Measurements from ENCODE around the gene OAS2.

Gene OAS2

DNA sequence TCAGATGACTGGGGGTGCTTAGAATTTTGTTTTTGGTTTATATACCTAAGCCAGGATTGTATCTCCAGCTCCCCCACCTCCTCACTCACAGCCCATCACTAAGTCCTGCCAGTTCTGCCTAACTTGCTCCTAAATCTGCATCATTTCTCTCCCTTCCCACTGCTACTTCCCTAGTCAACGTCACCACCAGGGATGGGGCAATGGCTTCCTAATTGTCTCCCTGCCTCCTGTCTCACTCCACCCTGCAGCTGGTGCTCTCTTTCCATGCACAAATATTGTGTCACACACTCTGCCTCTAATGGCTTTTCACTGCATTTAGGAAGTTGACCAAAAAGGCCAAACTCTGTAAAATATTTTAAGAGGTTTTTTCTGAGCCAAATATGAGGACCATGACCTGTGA, 11.5 kb downstream of the OAS2 start:
- TF ChIP-seq, protein P1, sequence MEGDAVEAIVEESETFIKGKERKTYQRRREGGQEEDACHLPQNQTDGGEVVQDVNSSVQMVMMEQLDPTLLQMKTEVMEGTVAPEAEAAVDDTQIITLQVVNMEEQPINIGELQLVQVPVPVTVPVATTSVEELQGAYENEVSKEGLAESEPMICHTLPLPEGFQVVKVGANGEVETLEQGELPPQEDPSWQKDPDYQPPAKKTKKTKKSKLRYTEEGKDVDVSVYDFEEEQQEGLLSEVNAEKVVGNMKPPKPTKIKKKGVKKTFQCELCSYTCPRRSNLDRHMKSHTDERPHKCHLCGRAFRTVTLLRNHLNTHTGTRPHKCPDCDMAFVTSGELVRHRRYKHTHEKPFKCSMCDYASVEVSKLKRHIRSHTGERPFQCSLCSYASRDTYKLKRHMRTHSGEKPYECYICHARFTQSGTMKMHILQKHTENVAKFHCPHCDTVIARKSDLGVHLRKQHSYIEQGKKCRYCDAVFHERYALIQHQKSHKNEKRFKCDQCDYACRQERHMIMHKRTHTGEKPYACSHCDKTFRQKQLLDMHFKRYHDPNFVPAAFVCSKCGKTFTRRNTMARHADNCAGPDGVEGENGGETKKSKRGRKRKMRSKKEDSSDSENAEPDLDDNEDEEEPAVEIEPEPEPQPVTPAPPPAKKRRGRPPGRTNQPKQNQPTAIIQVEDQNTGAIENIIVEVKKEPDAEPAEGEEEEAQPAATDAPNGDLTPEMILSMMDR (IDR thresholded peaks at IDR 0.05; ENCODE audit: insufficient read depth, low read depth, low read length, missing control alignments), result no peak
- DNase-seq (ENCODE audit: low read depth), result no peak
- no peak overlapping the region for H3K4me3 ChIP-seq (ENCODE audit: low read length)

DNA sequence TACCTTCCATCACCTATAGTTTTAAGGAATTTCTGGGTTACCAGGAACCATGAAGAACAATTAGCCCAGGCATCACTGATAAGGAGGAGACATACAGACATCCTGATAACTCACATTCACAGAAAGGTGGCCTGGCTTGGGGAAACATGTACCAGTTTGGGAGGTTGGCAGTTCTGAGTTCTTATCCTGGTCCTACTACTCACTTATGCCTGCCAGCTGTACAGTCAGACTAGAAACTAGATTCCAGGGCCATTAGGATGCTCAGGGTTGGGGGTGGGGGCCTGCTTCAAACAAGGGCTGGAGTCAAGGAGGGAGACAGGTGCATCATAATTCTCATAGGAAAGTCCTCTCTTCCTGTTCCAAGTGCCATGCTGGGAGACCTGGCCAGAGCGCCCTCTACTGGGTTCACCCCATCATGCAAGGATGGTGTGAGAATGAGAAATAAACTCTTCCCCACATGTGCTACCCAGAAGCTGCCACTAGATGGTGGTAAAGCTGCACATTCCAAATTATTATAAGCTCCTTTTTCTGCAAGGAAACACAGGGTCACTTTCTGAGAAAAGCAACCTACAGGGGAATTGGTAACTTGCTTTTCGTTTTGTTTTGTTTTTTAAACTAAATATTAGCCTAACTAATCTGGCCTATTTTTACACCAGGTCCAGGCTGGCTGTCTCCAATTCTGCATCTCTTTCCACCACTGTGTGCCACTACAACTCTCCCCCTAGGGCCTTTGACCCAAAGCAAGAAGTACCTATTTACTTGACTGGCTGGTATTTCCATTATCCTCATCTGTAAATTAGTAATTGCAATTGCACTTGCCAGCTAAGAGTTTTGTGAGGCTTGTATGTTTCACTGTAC, 14.5 kb downstream of the OAS2 start:
- DNase-seq (ENCODE audit: low read depth), result peak; percentile 69
- no peak overlapping the region for H3K4me3 ChIP-seq (ENCODE audit: low read length)
- TF ChIP-seq, protein P1 (IDR thresholded peaks at IDR 0.05; ENCODE audit: insufficient read depth, low read depth, low read length, missing control alignments), result peak; percentile 95

DNA sequence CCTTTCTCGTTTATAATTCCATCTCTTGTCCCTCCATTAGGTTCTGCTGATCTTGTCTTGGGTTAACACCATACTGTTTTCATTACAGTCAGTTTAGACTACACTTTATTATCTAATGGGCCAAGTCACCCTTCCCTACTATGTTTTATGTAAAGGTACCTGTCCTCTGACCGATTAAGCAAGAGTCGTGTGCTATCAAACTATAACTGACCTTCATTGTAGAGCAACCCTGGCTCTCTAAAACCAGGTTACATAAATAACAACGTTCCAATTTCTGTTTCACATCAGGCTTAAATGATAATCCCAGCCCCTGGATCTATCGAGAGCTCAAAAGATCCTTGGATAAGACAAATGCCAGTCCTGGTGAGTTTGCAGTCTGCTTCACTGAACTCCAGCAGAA, 16.7 kb downstream of the OAS2 start:
- H3K4me3 ChIP-seq (ENCODE audit: low read length), result no peak overlapping the region
- no peak for DNase-seq (ENCODE audit: low read depth)
- TF ChIP-seq, protein P1 (IDR thresholded peaks at IDR 0.05; ENCODE audit: insufficient read depth, low read depth, low read length, missing control alignments), result no peak

DNA sequence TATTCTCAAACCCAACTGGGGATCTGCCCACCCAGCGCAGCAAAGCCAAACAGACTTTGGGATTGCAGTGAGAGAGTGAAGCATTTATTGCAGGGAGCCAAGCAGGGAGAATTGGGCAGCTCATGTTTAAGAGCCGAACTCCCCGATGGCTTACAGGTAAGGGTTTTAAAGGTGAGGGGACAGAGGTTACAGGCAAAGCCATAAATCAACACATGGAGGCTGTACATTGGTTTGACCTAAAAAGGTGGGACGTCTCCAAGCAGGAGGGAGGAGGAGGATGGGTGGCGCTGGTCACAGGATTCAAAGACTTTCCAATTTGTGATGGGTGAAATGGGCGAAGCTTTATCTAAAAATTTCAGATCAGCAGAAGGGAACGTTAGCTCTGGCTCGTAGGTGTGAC, 18.2 kb downstream of the OAS2 start:
- no peak overlapping the region for H3K4me3 ChIP-seq (ENCODE audit: low read length)
- TF ChIP-seq, protein P1 (IDR thresholded peaks at IDR 0.05; ENCODE audit: insufficient read depth, low read depth, low read length, missing control alignments), result no peak
- DNase-seq (ENCODE audit: low read depth), result no peak

DNA sequence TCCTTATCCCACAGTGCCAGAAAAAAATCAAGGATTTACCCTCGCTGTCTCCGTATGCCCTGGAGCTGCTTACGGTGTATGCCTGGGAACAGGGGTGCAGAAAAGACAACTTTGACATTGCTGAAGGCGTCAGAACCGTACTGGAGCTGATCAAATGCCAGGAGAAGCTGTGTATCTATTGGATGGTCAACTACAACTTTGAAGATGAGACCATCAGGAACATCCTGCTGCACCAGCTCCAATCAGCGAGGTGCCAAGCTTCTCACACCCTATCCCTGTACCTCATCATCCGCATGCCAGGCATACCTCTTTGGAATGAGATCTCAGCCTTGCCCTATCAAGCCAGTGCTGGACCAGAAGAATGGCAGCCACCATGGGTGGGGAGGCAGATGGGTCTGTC, 19.2 kb downstream of the OAS2 start:
- TF ChIP-seq, protein P1 (IDR thresholded peaks at IDR 0.05; ENCODE audit: insufficient read depth, low read depth, low read length, missing control alignments), result no peak
- DNase-seq (ENCODE audit: low read depth), result no peak
- H3K4me3 ChIP-seq (ENCODE audit: low read length), result no peak overlapping the region

DNA sequence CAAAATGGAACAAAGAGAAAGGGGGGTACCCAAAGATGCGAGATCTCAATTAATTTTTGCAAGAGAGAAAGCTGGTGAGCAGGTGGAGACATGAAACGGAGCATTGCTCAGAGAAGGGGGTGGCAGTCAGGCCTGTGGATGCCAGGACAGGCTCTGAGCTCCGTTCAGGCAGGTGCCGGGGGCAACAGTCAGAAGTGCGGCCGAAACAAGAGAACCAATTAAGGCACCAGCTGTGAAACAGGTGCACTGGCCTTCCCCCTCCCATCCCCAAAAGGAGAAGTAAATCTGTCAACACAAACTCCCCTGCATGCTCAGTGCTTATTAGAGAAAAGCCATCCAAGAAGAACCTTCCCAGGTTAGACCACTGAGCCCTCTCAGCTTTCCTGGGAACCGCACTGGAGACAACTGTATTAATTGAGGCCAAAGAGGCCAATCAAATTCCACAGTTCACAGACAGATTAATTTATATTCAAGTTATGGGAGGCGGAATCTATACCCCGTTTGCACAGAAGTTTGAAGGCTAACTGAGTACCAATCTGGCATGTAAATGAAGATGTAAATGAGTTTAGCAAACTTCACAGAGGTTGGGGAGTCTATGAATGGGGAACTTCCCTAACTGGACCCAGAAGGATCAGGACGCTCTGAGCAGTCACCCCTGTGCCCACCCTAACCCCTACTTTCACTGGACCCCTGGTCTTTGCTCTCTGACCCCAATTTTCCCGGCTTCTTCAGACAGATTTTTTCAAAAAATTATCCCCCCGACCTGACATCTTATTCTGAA, 20.9 kb downstream of the OAS2 start:
- no peak overlapping the region for H3K4me3 ChIP-seq (ENCODE audit: low read length)
- no peak for DNase-seq (ENCODE audit: low read depth)
- TF ChIP-seq, protein P1 (IDR thresholded peaks at IDR 0.05; ENCODE audit: insufficient read depth, low read depth, low read length, missing control alignments), result no peak

Data from epithelial cell of esophagus (primary cell).